Caco-2 (cell line): ENCODE measurements around the gene AMZ2. TPM values are rescaled to one million over a fixed set of nuclear protein-coding genes. Genes with fewer than 3 reads are reported as not detected.

Experiments
- BruUV-seq: library from RNA; stranded (reverse); fragments of 400-500 nt; replicated peaks from 2 replicates; lab custom pipeline; 2021; lab: Mats Ljungman, UMichigan
- CTCF ChIA-PET: fragments of 300-600 bp; sonication (Branson Sonifier 250); formaldehyde crosslinking; loops from one replicate; lab custom pipeline; 2022; ENCODE audit warnings: antibody characterized with exemption; lab: Charles Lee
- POLR2A ChIA-PET: fragments of 300-600 bp; sonication (Branson Sonifier 250); formaldehyde crosslinking; loops from one replicate; lab custom pipeline; 2022; ENCODE audit warnings: antibody characterized with exemption; lab: Charles Lee
- DNase-seq, 2 experiments: peaks; one replicate each; pipeline versions ENCODE4 v3.0.0 to v3.0.0-alpha.2; 2020 to 2022
- H3K27me3 ChIP-seq: replicated peaks from 2 replicates; pipeline ENCODE4 v1.6.0; 2011; ENCODE audit warnings: low read length; ENCODE audit not compliant: control insufficient read depth, insufficient read depth
- H3K36me3 ChIP-seq: 2 replicates; pipeline ENCODE4 v1.5.1; 2011; ENCODE audit warnings: low read length; ENCODE audit not compliant: control insufficient read depth, insufficient read depth
- H3K4me1 ChIP-seq: fragments of 250-450 bp; sonication (Bioruptor Pico); 2 replicates; pipeline ENCODE4 v1.5.1; 2020; ENCODE audit warnings: mild to moderate bottlenecking
- H3K4me3 ChIP-seq: 2 replicates; pipeline ENCODE4 v1.5.1; 2011; ENCODE audit warnings: low read depth, mild to moderate bottlenecking, control low read depth, low read length
- H3K9me3 ChIP-seq: fragments of 250-450 bp; sonication (Bioruptor Pico); 2 replicates; pipeline ENCODE4 v1.5.1; 2020; ENCODE audit warnings: mild to moderate bottlenecking, moderate library complexity
- H3K27ac Mint-ChIP-seq: one replicate; pipeline ENCODE4 v1.8.0; 2022; ENCODE audit warnings: mixed read lengths; ENCODE audit not compliant: unreplicated experiment
- H3K27me3 Mint-ChIP-seq: one replicate; pipeline ENCODE4 v1.8.0; 2022; ENCODE audit warnings: mixed read lengths; ENCODE audit not compliant: insufficient read depth, unreplicated experiment
- H3K36me3 Mint-ChIP-seq: one replicate; pipeline ENCODE4 v1.8.0; 2022; ENCODE audit warnings: mild to moderate bottlenecking, mixed read lengths; ENCODE audit not compliant: insufficient read depth, unreplicated experiment
- H3K4me1 Mint-ChIP-seq: one replicate; pipeline ENCODE4 v1.8.0; 2022; ENCODE audit warnings: low read depth, mixed read lengths; ENCODE audit not compliant: unreplicated experiment
- H3K4me3 Mint-ChIP-seq: one replicate; pipeline ENCODE4 v1.8.0; 2022; ENCODE audit warnings: mild to moderate bottlenecking, moderate library complexity, mixed read lengths; ENCODE audit not compliant: unreplicated experiment
- H3K9me3 Mint-ChIP-seq: one replicate; pipeline ENCODE4 v1.8.0; 2022; ENCODE audit warnings: mixed read lengths; ENCODE audit not compliant: unreplicated experiment
- CTCF ChIP-seq, 2 experiments: fragments of 200-600 bp in 1 of 2; IDR thresholded peaks; 1 replicate in 1 of 2; 2 replicates in 1 of 2; pipeline versions ENCODE4 v1.5.1 to v1.8.0; 2011 to 2022; ENCODE audit warnings: antibody characterized with exemption in 1 of 2, control low read depth in 1 of 2, inconsistent platforms in 1 of 2, low read depth in 1 of 2, low read length in 1 of 2, mild to moderate bottlenecking in 1 of 2, moderate library complexity in 1 of 2; ENCODE audit not compliant: insufficient read depth in 1 of 2, severe bottlenecking in 1 of 2, unreplicated experiment in 1 of 2
- intact Hi-C: fragments of 100-400 bp; cut with micrococcal nuclease; formaldehyde crosslinking; loops from one replicate; pipeline ENCODE4 v1.10.0; 2022; ENCODE audit not compliant: unreplicated experiment
- total RNA-seq: library from RNA; stranded (reverse); gene quantifications from 2 replicates; pipeline ENCODE4 v1.2.3, GENCODE V29; 2022

Gene AMZ2
- total RNA-seq, 1 experiment from 2014 or later: 60.2 TPM

- CTCF ChIA-PET: interaction anchor here (0.7 to 0.9 kb wide), 2 partner anchors 31 to 253 kb away, joined by 3 read pairs; partner anchors contain the start of gene WIPI1
- intact Hi-C loops: loop anchor here (1.0 kb wide), 2 partner anchors 32 to 232 kb away; no protein-coding TSS in a partner anchor
Measured at GRCh38 chr17:68204736-68205135, 43.1 kb upstream of the AMZ2 start.

GRCh38 chr17:68205251-68205807 is 42.5 kb upstream of the AMZ2 start:
- no peaks in the 10 kb centered on the region for H3K36me3 ChIP-seq
- Mint-ChIP-seq H3K9me3 (no peaks in the 10 kb centered on the region), H3K4me3 (peak overlapping the region; percentile 67), H3K27ac (no peak overlapping the region), H3K4me1 (peaks cover 2% of the 10 kb centered on the region), H3K27me3 (peaks cover 6% of the 10 kb centered on the region), H3K36me3 (no peaks in the 10 kb centered on the region)
- no TSS peak for BruUV-seq
- H3K4me1 ChIP-seq: peaks cover 7% of the 10 kb centered on the region
- peak; percentile 81 to 90 for DNase-seq
- CTCF ChIA-PET: interaction anchor here (0.7 to 1.3 kb wide), 3 partner anchors 32 to 252 kb away, joined by 3 to 4 read pairs (median 3); partner anchors contain the start of genes AMZ2 and WIPI1
- POLR2A ChIA-PET: no interaction called here
- no peaks in the 10 kb centered on the region for H3K9me3 ChIP-seq
- peak; percentile 87 to 93 for TF ChIP-seq CTCF (IDR thresholded peaks at IDR 0.05; ENCODE audit: insufficient read depth in 1 of 2, low read depth in 1 of 2, low read length in 1 of 2, severe bottlenecking in 1 of 2, unreplicated experiment in 1 of 2)
- peaks cover 3% of the 10 kb centered on the region; the same call in 1 of the 2 replicates for H3K27me3 ChIP-seq
- peak overlapping the region; percentile 91 for H3K4me3 ChIP-seq
- intact Hi-C loops: loop anchor here (1.0 kb wide), 2 partner anchors 33 to 231 kb away; no protein-coding TSS in a partner anchor

More at GRCh38 chr17:68204736-68205135, 43.1 kb upstream of the AMZ2 start:
- Mint-ChIP-seq H3K9me3 (no peaks in the 10 kb centered on the region), H3K4me1 (peaks cover 8% of the 10 kb centered on the region), H3K36me3 (no peaks in the 10 kb centered on the region), H3K27ac (no peak overlapping the region), H3K4me3 (peak overlapping the region; percentile 67), H3K27me3 (peaks cover 12% of the 10 kb centered on the region)
- POLR2A ChIA-PET: no interaction called here
- no peak for TF ChIP-seq CTCF (IDR thresholded peaks at IDR 0.05; ENCODE audit: insufficient read depth in 1 of 2, low read depth in 1 of 2, low read length in 1 of 2, severe bottlenecking in 1 of 2, unreplicated experiment in 1 of 2)
- peak overlapping the region; percentile 91 for H3K4me3 ChIP-seq
- peaks cover 13% of the 10 kb centered on the region for H3K4me1 ChIP-seq
- H3K36me3 ChIP-seq: no peaks in the 10 kb centered on the region
- H3K9me3 ChIP-seq: no peaks in the 10 kb centered on the region
- peaks cover 6% of the 10 kb centered on the region for H3K27me3 ChIP-seq
- DNase-seq: no peak
- BruUV-seq: no TSS peak

- no TSS peak for BruUV-seq
- Histone ChIP-seq H3K4me3 (peak overlapping the region; percentile 91), H3K4me1 (peaks cover 3% of the 10 kb centered on the region), H3K9me3 (no peaks in the 10 kb centered on the region), H3K36me3 (no peaks in the 10 kb centered on the region), H3K27me3 (no peaks in the 10 kb centered on the region)
- no peaks in the 10 kb centered on the region for H3K4me1 Mint-ChIP-seq
- peak overlapping the region; percentile 67 for H3K4me3 Mint-ChIP-seq
- peaks cover 4% of the 10 kb centered on the region for H3K27me3 Mint-ChIP-seq
- peak in 1 of 2 experiments; percentile 38 for DNase-seq
- H3K9me3 Mint-ChIP-seq: no peaks in the 10 kb centered on the region
- no peak overlapping the region for H3K27ac Mint-ChIP-seq
- POLR2A ChIA-PET: no interaction called here
- no peaks in the 10 kb centered on the region for H3K36me3 Mint-ChIP-seq
- CTCF ChIA-PET: interaction anchor here (0.6 to 1.3 kb wide), 2 partner anchors 41 to 42 kb away, joined by 3 to 4 read pairs; partner anchors contain the start of gene AMZ2
- intact Hi-C loops: loop anchor here (1.0 kb wide), 2 partner anchors 34 to 230 kb away; no protein-coding TSS in a partner anchor
- no peak for TF ChIP-seq CTCF (IDR thresholded peaks at IDR 0.05; ENCODE audit: insufficient read depth in 1 of 2, low read depth in 1 of 2, low read length in 1 of 2, severe bottlenecking in 1 of 2, unreplicated experiment in 1 of 2)
Measured at GRCh38 chr17:68205808-68206720, 41.8 kb upstream of the AMZ2 start.
